Neural cell (in vitro differentiated cells): ENCODE measurements around the gene KPNA4. TPM values are rescaled to one million over a fixed set of nuclear protein-coding genes. Genes with fewer than 3 reads are reported as not detected.

ENCODE experiments used
- H2AFZ ChIP-seq: fragments of 200-600, 300-800 bp; sonication (generic), shearing (Covaris generic); 2 replicates; pipeline ENCODE4 v1.6.0; 2014; ENCODE audit warnings: low read depth, mild to moderate bottlenecking, antibody characterized with exemption, low read length, moderate library complexity
- H3F3A ChIP-seq: fragments of 200-600 bp; shearing (Covaris generic); 2 replicates; pipeline ENCODE4 v1.6.1; 2016; ENCODE audit warnings: mild to moderate bottlenecking, moderate library complexity, mixed read lengths, antibody characterized with exemption, low read length; ENCODE audit not compliant: insufficient read depth, poor library complexity, severe bottlenecking
- H3K27ac ChIP-seq: fragments of 200-600, 300-800 bp; sonication (generic), shearing (Covaris generic); 2 replicates; pipeline ENCODE4 v1.5.1; 2014; ENCODE audit warnings: mild to moderate bottlenecking, low read length, moderate library complexity
- H3K27me3 ChIP-seq: fragments of 300-800, 200-600 bp; sonication (generic), shearing (Covaris generic); 2 replicates; pipeline ENCODE4 v1.6.0; 2014; ENCODE audit warnings: mild to moderate bottlenecking, low read depth, low read length, moderate library complexity; ENCODE audit not compliant: insufficient read depth
- H3K36me3 ChIP-seq: fragments of 300-800, 200-600 bp; sonication (generic), shearing (Covaris generic); 2 replicates; pipeline ENCODE4 v1.5.1; 2014; ENCODE audit warnings: mild to moderate bottlenecking, antibody characterized with exemption, low read length, moderate library complexity; ENCODE audit not compliant: insufficient read depth
- H3K4me2 ChIP-seq: fragments of 300-800, 200-600 bp; sonication (generic), shearing (Covaris generic); 2 replicates; pipeline ENCODE4 v1.6.0; 2014; ENCODE audit warnings: mild to moderate bottlenecking, low read length
- H3K4me3 ChIP-seq: fragments of 300-800, 200-600 bp; sonication (generic), shearing (Covaris generic); 2 replicates; pipeline ENCODE4 v1.5.1; 2014; ENCODE audit warnings: mild to moderate bottlenecking, low read length, moderate library complexity
- H3K79me2 ChIP-seq: fragments of 200-600 bp; shearing (Covaris generic); replicated peaks from 2 replicates; pipeline ENCODE4 v1.6.0; 2014; ENCODE audit warnings: mild to moderate bottlenecking, low read length, moderate library complexity; ENCODE audit not compliant: insufficient read depth
- H3K9ac ChIP-seq: fragments of 300-800, 200-600 bp; sonication (generic), shearing (Covaris generic); 2 replicates; pipeline ENCODE4 v1.6.1; 2016; ENCODE audit warnings: mild to moderate bottlenecking, low read length, mixed read lengths
- H3K9me2 ChIP-seq: fragments of 200-600 bp; shearing (Covaris generic); 2 replicates; pipeline ENCODE4 v1.6.1; 2016; ENCODE audit warnings: mild to moderate bottlenecking, low read length, mixed read lengths; ENCODE audit not compliant: insufficient read depth
- H3K9me3 ChIP-seq: fragments of 200-600, 300-800 bp; sonication (generic), shearing (Covaris generic); 2 replicates; pipeline ENCODE4 v1.6.1; 2016; ENCODE audit warnings: mild to moderate bottlenecking, mixed run types, low read length, moderate library complexity, mixed read lengths
- H4K20me1 ChIP-seq: fragments of 200-600 bp; shearing (Covaris generic); 2 replicates; pipeline ENCODE4 v1.6.1; 2016; ENCODE audit warnings: mild to moderate bottlenecking, mixed run types; ENCODE audit not compliant: insufficient read depth
- CTCF ChIP-seq: fragments of 450-650 bp; IDR thresholded peaks from 2 replicates; pipeline ENCODE4 v1.5.1; 2014; ENCODE audit warnings: antibody characterized with exemption, mild to moderate bottlenecking, moderate library complexity; ENCODE audit not compliant: poor library complexity, severe bottlenecking
- EP300 ChIP-seq: fragments of 450-650 bp; conservative IDR thresholded peaks from 2 replicates; pipeline ENCODE4 v1.6.1; 2014; ENCODE audit warnings: antibody characterized with exemption, mild to moderate bottlenecking, moderate library complexity; ENCODE audit not compliant: poor library complexity, severe bottlenecking
- EZH2 ChIP-seq: fragments of 200-600, 300-800 bp; shearing (Covaris generic), sonication (generic); IDR thresholded peaks from 2 replicates; pipeline ENCODE4 v1.6.1; 2014; ENCODE audit warnings: antibody characterized with exemption, low read length, borderline replicate concordance, mild to moderate bottlenecking; ENCODE audit not compliant: insufficient read depth, poor library complexity, severe bottlenecking
- MXI1 ChIP-seq: fragments of 450-650 bp; conservative IDR thresholded peaks from 2 replicates; pipeline ENCODE4 v1.6.1; 2014; ENCODE audit warnings: antibody characterized with exemption, mild to moderate bottlenecking; ENCODE audit not compliant: poor library complexity, severe bottlenecking
- POLR2AphosphoS5 ChIP-seq: IDR thresholded peaks from 2 replicates; pipeline ENCODE4 v1.6.1; 2012
- RAD21 ChIP-seq: fragments of 450-650 bp; conservative IDR thresholded peaks from 2 replicates; pipeline ENCODE4 v1.6.1; 2014; ENCODE audit warnings: antibody characterized with exemption, mild to moderate bottlenecking, moderate library complexity
- REST ChIP-seq: IDR thresholded peaks from 2 replicates; pipeline ENCODE4 v1.6.1; 2012; ENCODE audit warnings: borderline replicate concordance
- SMC3 ChIP-seq: fragments of 450-650 bp; conservative IDR thresholded peaks from 2 replicates; pipeline ENCODE4 v1.6.1; 2014; ENCODE audit warnings: antibody characterized with exemption, mild to moderate bottlenecking, moderate library complexity; ENCODE audit not compliant: poor library complexity
- TAF1 ChIP-seq: IDR thresholded peaks from 2 replicates; pipeline ENCODE4 v1.6.1; 2012; ENCODE audit warnings: low read depth
- polyA plus RNA-seq: library from polyadenylated mRNA; depleted of rRNA; stranded (reverse); fragments of >200 nt; gene quantifications from 2 replicates; pipeline ENCODE4 v1.2.3, GENCODE V29; 2014

The KPNA4 gene
- polyA plus RNA-seq, 1 donor from 2014 or later, result 23.1 TPM

- Histone ChIP-seq H3K9ac (no peak overlapping the region), H3K4me3 (no peak overlapping the region), H3K4me2 (no peak overlapping the region), H3K79me2 (peaks cover 66% of the 10 kb centered on the region), H3F3A (no peaks in the 10 kb centered on the region), H3K27ac (no peak overlapping the region), H3K9me2 (no peaks in the 10 kb centered on the region), H2AFZ (no peak overlapping the region), H3K9me3 (peaks cover 10% of the 10 kb centered on the region), H4K20me1 (no peaks in the 10 kb centered on the region), H3K27me3 (no peaks in the 10 kb centered on the region), H3K36me3 (no peaks in the 10 kb centered on the region)
- TF ChIP-seq REST, result no peak
- TF ChIP-seq MXI1, result no peak
- no peak for TF ChIP-seq TAF1
- no peak for TF ChIP-seq POLR2AphosphoS5
- TF ChIP-seq SMC3, result no peak
- TF ChIP-seq CTCF, result no peak
- TF ChIP-seq EP300, result no peak
- no peak for TF ChIP-seq EZH2
These were observed 20.4 kb downstream of the KPNA4 start for GRCh38 chr3:160544844-160545503.

GRCh38 chr3:160540551-160540950 lies 24.8 kb downstream of the KPNA4 start:
- H3K4me3 ChIP-seq, result no peak overlapping the region
- H3K4me2 ChIP-seq, result no peak overlapping the region
- no peaks in the 10 kb centered on the region for H3K36me3 ChIP-seq
- H4K20me1 ChIP-seq, result no peaks in the 10 kb centered on the region
- H3K27ac ChIP-seq, result no peak overlapping the region
- no peaks in the 10 kb centered on the region for H3K9me2 ChIP-seq
- no peak overlapping the region for H3K9ac ChIP-seq
- peaks cover 68% of the 10 kb centered on the region for H3K79me2 ChIP-seq
- no peak overlapping the region for H2AFZ ChIP-seq
- TF ChIP-seq EP300 (no peak), SMC3 (no peak), RAD21 (no peak), EZH2 (no peak)
- H3F3A ChIP-seq, result no peaks in the 10 kb centered on the region
- H3K27me3 ChIP-seq, result no peaks in the 10 kb centered on the region
- H3K9me3 ChIP-seq, result no peaks in the 10 kb centered on the region
